Lower lobe of right lung (tissue), 2 donors: ENCODE results near the gene R3HDM2. TPM values are rescaled to one million over a fixed set of nuclear protein-coding genes. Genes with fewer than 3 reads are reported as not detected.

Experiments
- ATAC-seq, 2 donors: fragments of 200-7000 bp; cut with Tn5 transposase; one replicate each; pipeline ENCODE4 v1.9.1; 2020 to 2022; ENCODE audit warnings: mild to moderate bottlenecking in 2 of 2, moderate library complexity in 2 of 2
- DNase-seq: peaks from one replicate; pipeline ENCODE4 v3.0.0-alpha.2; 2020
- H3K27ac ChIP-seq: fragments of 200-600 bp; one replicate; pipeline ENCODE4 v1.8.0; 2022
- H3K27me3 ChIP-seq: fragments of 200-600 bp; one replicate; pipeline ENCODE4 v1.8.0; 2022; ENCODE audit warnings: low read depth
- H3K36me3 ChIP-seq: fragments of 200-600 bp; one replicate; pipeline ENCODE4 v1.8.0; 2022; ENCODE audit warnings: mild to moderate bottlenecking
- H3K4me1 ChIP-seq: fragments of 200-600 bp; one replicate; pipeline ENCODE4 v1.8.0; 2022
- H3K4me3 ChIP-seq: fragments of 200-600 bp; one replicate; pipeline ENCODE4 v1.8.0; 2022; ENCODE audit warnings: mild to moderate bottlenecking
- H3K9me3 ChIP-seq: fragments of 200-600 bp; one replicate; pipeline ENCODE4 v1.8.0; 2022
- CTCF ChIP-seq: fragments of 200-600 bp; IDR thresholded peaks from one replicate; pipeline ENCODE4 v1.8.0; 2022; ENCODE audit warnings: antibody characterized with exemption, mild to moderate bottlenecking
- intact Hi-C: fragments of 100-400 bp; cut with DNase I; formaldehyde crosslinking; loops from one replicate; pipeline ENCODE4 v1.11.0; 2022
- total RNA-seq: library from RNA; stranded (reverse); fragmentation: NEBNext Ultra II Directional; extraction: Animal tissue kit (Norgen Biotek cat#: 25700); gene quantifications from one replicate; pipeline ENCODE4 v1.2.1, GENCODE V29; 2021
- donor health status: DM: no; HTN: yes; CAD: no; lungs with severe emphysema.

The R3HDM2 gene
- total RNA-seq, 1 donor from 2014 or later = 79.3 TPM

- Histone ChIP-seq H3K27ac (no peak overlapping the region), H3K27me3 (peaks cover 86% of the 10 kb centered on the region), H3K4me1 (peaks cover 69% of the 10 kb centered on the region), H3K4me3 (peak overlapping the region; percentile 57), H3K36me3 (peaks cover under 1% of the 10 kb centered on the region), H3K9me3 (no peaks in the 10 kb centered on the region)
- intact Hi-C loops = no loop called here
- TF ChIP-seq CTCF = no peak
- ATAC-seq (no peak), DNase-seq (no peak)
Observed at GRCh38 chr12:57239587-57240065, 191.2 kb downstream of the R3HDM2 start.

GRCh38 chr12:57238854-57239554 lies 191.8 kb downstream of the R3HDM2 start:
- H3K36me3 ChIP-seq = peaks cover 7% of the 10 kb centered on the region
- H3K4me3 ChIP-seq = peak overlapping the region; percentile 57
- ATAC-seq = peak; percentile 85 to 93
- intact Hi-C loops = no loop called here
- H3K27ac ChIP-seq = peak overlapping the region; percentile 19
- peaks cover 67% of the 10 kb centered on the region for H3K4me1 ChIP-seq
- DNase-seq = peak; percentile 91
- H3K27me3 ChIP-seq = peaks cover 82% of the 10 kb centered on the region
- H3K9me3 ChIP-seq = no peaks in the 10 kb centered on the region
- peak; percentile 100 for TF ChIP-seq CTCF

GRCh38 chr12:57237932-57238853 lies 192.7 kb downstream of the R3HDM2 start:
- H3K9me3 ChIP-seq = no peaks in the 10 kb centered on the region
- DNase-seq = peak; percentile 49
- H3K4me1 ChIP-seq = peaks cover 59% of the 10 kb centered on the region
- H3K27me3 ChIP-seq = peaks cover 75% of the 10 kb centered on the region
- no peak for TF ChIP-seq CTCF
- H3K4me3 ChIP-seq = peak overlapping the region; percentile 57
- peak in 1 of 2 donors; percentile 3 for ATAC-seq
- H3K27ac ChIP-seq = peak overlapping the region; percentile 19
- H3K36me3 ChIP-seq = peaks cover 15% of the 10 kb centered on the region
- intact Hi-C loops = no loop called here

GRCh38 chr12:57237596-57237931 lies 193.3 kb downstream of the R3HDM2 start:
- H3K36me3 ChIP-seq = peaks cover 21% of the 10 kb centered on the region
- peaks cover 53% of the 10 kb centered on the region for H3K4me1 ChIP-seq
- no peak for DNase-seq
- no peak for ATAC-seq
- no peak for TF ChIP-seq CTCF
- no peaks in the 10 kb centered on the region for H3K9me3 ChIP-seq
- peaks cover 69% of the 10 kb centered on the region for H3K27me3 ChIP-seq
- H3K4me3 ChIP-seq = no peak overlapping the region
- intact Hi-C loops = no loop called here
- H3K27ac ChIP-seq = no peak overlapping the region

GRCh38 chr12:57236925-57237595 lies 193.8 kb downstream of the R3HDM2 start:
- H3K4me1 ChIP-seq = peaks cover 48% of the 10 kb centered on the region
- peak; percentile 24 for DNase-seq
- peak overlapping the region; percentile 28 for H3K4me3 ChIP-seq

More at GRCh38 chr12:57236925-57237595, 193.8 kb downstream of the R3HDM2 start:
- ATAC-seq = no peak
- Histone ChIP-seq H3K27me3 (peaks cover 64% of the 10 kb centered on the region), H3K9me3 (no peaks in the 10 kb centered on the region), H3K27ac (no peak overlapping the region), H3K36me3 (peaks cover 26% of the 10 kb centered on the region)
- intact Hi-C loops = no loop called here
- no peak for TF ChIP-seq CTCF
